Measurements from ENCODE around the gene HIVEP3.

HIVEP3 gene

GRCh38 chr1:41640141-41640751 lies 278.5 kb downstream of the HIVEP3 start:
- CTCF ChIA-PET, result interaction anchor here (0.6 kb wide), 1 partner anchor 305 kb away, joined by 3 read pairs; no protein-coding TSS in a partner anchor
- Histone ChIP-seq H3K27ac (ENCODE audit: extremely low read depth, low read depth, low read length) (no peak overlapping the region), H3K4me3 (ENCODE audit: low read depth, low read length) (no peak overlapping the region), H3K4me1 (ENCODE audit: control insufficient read depth, insufficient read depth, low read length) (no peaks in the 10 kb centered on the region), H3K9me3 (ENCODE audit: control insufficient read depth, insufficient read depth, low read depth, low read length) (no peaks in the 10 kb centered on the region), H3K36me3 (ENCODE audit: control insufficient read depth in 2 of 2, insufficient read depth in 1 of 2, low read length in 2 of 2) (no peaks in the 10 kb centered on the region)
- POLR2A ChIA-PET, result no interaction called here
- TF ChIP-seq ATF2 (tag by site-specific recombination; IDR thresholded peaks at IDR 0.05; ENCODE audit: low read depth) (no peak), PRDM6 (tag by site-specific recombination; IDR thresholded peaks at IDR 0.05) (no peak), ZNF626 (tag by site-specific recombination; IDR thresholded peaks at IDR 0.05) (no peak), ZNF175 (tag by site-specific recombination; IDR thresholded peaks at IDR 0.05) (no peak), ZNF658 (tag by site-specific recombination; IDR thresholded peaks at IDR 0.05) (no peak), ZNF488 (tag by site-specific recombination; IDR thresholded peaks at IDR 0.05) (no peak), ZNF354C (tag by site-specific recombination; IDR thresholded peaks at IDR 0.05; ENCODE audit: borderline replicate concordance, low read depth) (no peak), TRIM28 (IDR thresholded peaks at IDR 0.05; ENCODE audit: borderline replicate concordance, low read length) (no peak), GLI2 (tag by site-specific recombination; IDR thresholded peaks at IDR 0.05; ENCODE audit: borderline replicate concordance, low read depth) (no peak), ZNF707 (tag by site-specific recombination; IDR thresholded peaks at IDR 0.05) (no peak), ZFP37 (tag by site-specific recombination; IDR thresholded peaks at IDR 0.05) (no peak), ZNF544 (tag by site-specific recombination; IDR thresholded peaks at IDR 0.05) (no peak), ZNF48 (tag by site-specific recombination; IDR thresholded peaks at IDR 0.05) (no peak), KLF8 (tag by site-specific recombination; IDR thresholded peaks at IDR 0.05) (no peak), SP7 (tag by site-specific recombination; IDR thresholded peaks at IDR 0.05) (no peak), ZNF223 (tag by site-specific recombination; IDR thresholded peaks at IDR 0.05) (no peak), KLF17 (tag by site-specific recombination; IDR thresholded peaks at IDR 0.05) (no peak), ZNF335 (tag by site-specific recombination; conservative IDR thresholded peaks at IDR 0.05) (no peak), ZNF510 (tag by site-specific recombination; IDR thresholded peaks at IDR 0.05; ENCODE audit: insufficient replicate concordance) (no peak)

GRCh38 chr1:41639332-41639936 lies 279.3 kb downstream of the HIVEP3 start:
- H3K4me3 ChIP-seq (ENCODE audit: low read depth, low read length), result no peak overlapping the region
- no peaks in the 10 kb centered on the region for H3K4me1 ChIP-seq (ENCODE audit: control insufficient read depth, insufficient read depth, low read length)
- H3K9me3 ChIP-seq (ENCODE audit: control insufficient read depth, insufficient read depth, low read depth, low read length), result no peaks in the 10 kb centered on the region
- POLR2A ChIA-PET, result no interaction called here
- CTCF ChIA-PET, result interaction anchor here (0.7 kb wide), 1 partner anchor 78 kb away, joined by 3 read pairs; no protein-coding TSS in a partner anchor
- no peak overlapping the region for H3K27ac ChIP-seq (ENCODE audit: extremely low read depth, low read depth, low read length)
- H3K36me3 ChIP-seq (ENCODE audit: control insufficient read depth in 2 of 2, insufficient read depth in 1 of 2, low read length in 2 of 2), result no peaks in the 10 kb centered on the region
- TF ChIP-seq ZNF777 (tag by site-specific recombination; IDR thresholded peaks at IDR 0.05; ENCODE audit: borderline replicate concordance) (no peak), ZNF394 (tag by site-specific recombination; IDR thresholded peaks at IDR 0.05; ENCODE audit: borderline replicate concordance) (peak; percentile 37; the same call in 1 of the 2 replicates), GLIS1 (tag by site-specific recombination; IDR thresholded peaks at IDR 0.05) (peak; percentile 46; the same call in 1 of the 2 replicates), ZNF146 (tag by site-specific recombination; IDR thresholded peaks at IDR 0.05) (no peak), ZNF560 (tag by site-specific recombination; IDR thresholded peaks at IDR 0.05; ENCODE audit: borderline replicate concordance) (no peak), PATZ1 (tag by site-specific recombination; IDR thresholded peaks at IDR 0.05) (no peak), ZNF10 (tag by site-specific recombination; IDR thresholded peaks at IDR 0.05) (no peak), ZNF768 (tag by site-specific recombination; IDR thresholded peaks at IDR 0.05) (no peak)

Data from HEK293 (cell line).